ENCODE data around the gene ABCA3. TPM values are rescaled to one million over a fixed set of nuclear protein-coding genes. Genes with fewer than 3 reads are reported as not detected.

The ABCA3 gene
- total RNA-seq, 1 donor from 2014 or later = 32.1 TPM

GRCh38 chr16:2229091-2229490 lies 111.4 kb downstream of the ABCA3 start:
- no peaks in the 10 kb centered on the region for H3K36me3 ChIP-seq (ENCODE audit: control insufficient read depth, insufficient read depth, low read length)
- no peak for DNase-seq (ENCODE audit: low read depth)
- H3K4me3 ChIP-seq (ENCODE audit: low read depth, low read length) = no peak overlapping the region

DNA sequence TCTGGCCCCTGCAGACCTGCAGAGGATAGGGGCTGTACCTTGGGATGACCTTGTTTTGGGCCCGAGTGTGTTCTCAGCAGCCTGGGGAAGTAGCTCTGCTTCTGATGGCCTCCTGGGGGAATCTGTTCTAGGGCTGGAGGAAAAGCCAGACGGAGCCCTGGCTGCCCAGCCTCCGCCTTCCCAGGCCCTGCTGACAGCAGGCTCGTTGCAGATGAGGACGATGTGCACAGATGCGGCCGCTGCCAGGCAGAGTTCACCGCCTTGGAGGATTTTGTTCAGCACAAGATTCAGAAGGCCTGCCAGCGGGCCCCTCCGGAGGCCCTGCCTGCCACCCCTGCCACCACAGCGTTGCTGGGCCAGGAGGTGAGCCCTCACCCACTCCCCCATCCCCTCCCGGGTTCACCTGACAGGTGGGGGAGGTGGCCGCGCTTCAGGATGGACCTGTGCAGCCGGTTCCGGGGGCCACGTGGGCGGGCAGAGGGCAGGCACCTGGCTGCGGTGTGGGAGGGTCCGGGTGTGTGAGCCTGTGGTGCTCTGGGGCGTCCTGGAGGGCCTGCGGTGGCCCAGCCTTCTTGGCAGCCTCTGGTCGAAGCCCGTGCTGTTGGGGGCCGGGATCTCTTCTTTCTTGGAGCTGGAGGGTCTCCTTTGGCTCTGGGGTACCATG lies 112.2 kb downstream of the ABCA3 start:
- DNase-seq (ENCODE audit: low read depth) = no peak
- Histone ChIP-seq H3K36me3 (ENCODE audit: control insufficient read depth, insufficient read depth, low read length) (no peaks in the 10 kb centered on the region), H3K27me3 (ENCODE audit: control insufficient read depth, insufficient read depth, low read length) (no peaks in the 10 kb centered on the region), H3K4me3 (ENCODE audit: low read depth, low read length) (no peak overlapping the region)
- no peak for TF ChIP-seq CTCF (IDR thresholded peaks at IDR 0.05; ENCODE audit: insufficient read depth, low read length, poor library complexity, severe bottlenecking)

More at GRCh38 chr16:2229091-2229490, 111.4 kb downstream of the ABCA3 start:
- H3K27me3 ChIP-seq (ENCODE audit: control insufficient read depth, insufficient read depth, low read length) = no peaks in the 10 kb centered on the region
- no peak for TF ChIP-seq CTCF (IDR thresholded peaks at IDR 0.05; ENCODE audit: insufficient read depth, low read length, poor library complexity, severe bottlenecking)

- no peak for TF ChIP-seq CTCF (IDR thresholded peaks at IDR 0.05; ENCODE audit: insufficient read depth, low read length, poor library complexity, severe bottlenecking)
- no peaks in the 10 kb centered on the region for H3K36me3 ChIP-seq (ENCODE audit: control insufficient read depth, insufficient read depth, low read length)
- DNase-seq (ENCODE audit: low read depth) = no peak
- H3K27me3 ChIP-seq (ENCODE audit: control insufficient read depth, insufficient read depth, low read length) = no peaks in the 10 kb centered on the region
- no peak overlapping the region for H3K4me3 ChIP-seq (ENCODE audit: low read depth, low read length)
Measured at GRCh38 chr16:2226918-2227317, 113.6 kb downstream of the ABCA3 start.

GRCh38 chr16:2226245-2226793 lies 114.2 kb downstream of the ABCA3 start:
- no peak overlapping the region for H3K4me3 ChIP-seq (ENCODE audit: low read depth, low read length)
- no peak for TF ChIP-seq CTCF (IDR thresholded peaks at IDR 0.05; ENCODE audit: insufficient read depth, low read length, poor library complexity, severe bottlenecking)
- no peak for DNase-seq (ENCODE audit: low read depth)
- H3K36me3 ChIP-seq (ENCODE audit: control insufficient read depth, insufficient read depth, low read length) = no peaks in the 10 kb centered on the region
- H3K27me3 ChIP-seq (ENCODE audit: control insufficient read depth, insufficient read depth, low read length) = no peaks in the 10 kb centered on the region

Other genes starting within 250 kb of the ABCA3 start
- 85.6 and 102 TPM in 2 replicates for gene PKD1, start 204.8 kb downstream of the ABCA3 start, total RNA-seq
- gene RAB26, start 192.1 kb downstream of the ABCA3 start, total RNA-seq = 0.54 and 0.68 TPM in 2 replicates
- gene TRAF7, start 184.9 kb downstream of the ABCA3 start, total RNA-seq = 82.7 and 83.9 TPM in 2 replicates
- 0.07 and 0.08 TPM in 2 replicates for gene CASKIN1, start 144.1 kb downstream of the ABCA3 start, total RNA-seq
- gene MLST8, start 135.3 kb downstream of the ABCA3 start, total RNA-seq = 77.2 and 102 TPM in 2 replicates
- 2.0 and 4.2 TPM in 2 replicates for gene BRICD5, start 129.9 kb downstream of the ABCA3 start, total RNA-seq
- 15.7 and 17.7 TPM in 2 replicates for gene PGP, start 125.9 kb downstream of the ABCA3 start, total RNA-seq
- 28.6 and 36.9 TPM in 2 replicates for gene E4F1, start 117.1 kb downstream of the ABCA3 start, total RNA-seq
- gene DNASE1L2, start 104.3 kb downstream of the ABCA3 start, total RNA-seq = 0.21 and 2.3 TPM in 2 replicates
- 81.7 and 86.7 TPM in 2 replicates for gene ECI1, start 89.1 kb downstream of the ABCA3 start, total RNA-seq
- gene RNPS1, start 72.6 kb downstream of the ABCA3 start, total RNA-seq = 243 and 268 TPM in 2 replicates
- 7.4 and 8.6 TPM in 2 replicates for gene CCNF, start 88.7 kb upstream of the ABCA3 start, total RNA-seq
- 12.0 and 14.2 TPM in 2 replicates for gene TEDC2, start 119.4 kb upstream of the ABCA3 start, total RNA-seq
- gene NTN3, start 130.6 kb upstream of the ABCA3 start, total RNA-seq = 0.17 and 0.41 TPM in 2 replicates
- gene TBC1D24, start 134.4 kb upstream of the ABCA3 start, total RNA-seq = 14.5 and 15.9 TPM in 2 replicates
- 79.1 and 139 TPM in 2 replicates for gene ATP6V0C, start 173.2 kb upstream of the ABCA3 start, total RNA-seq
- 76.0 and 87.5 TPM in 2 replicates for gene AMDHD2, start 179.6 kb upstream of the ABCA3 start, total RNA-seq
- gene CEMP1, start 190.7 kb upstream of the ABCA3 start, total RNA-seq = not detected in 2 replicates
- 27.0 and 30.5 TPM in 2 replicates for gene PDPK1, start 197.3 kb upstream of the ABCA3 start, total RNA-seq